Fibroblast of mammary gland (primary cell): Measurements from ENCODE around the gene TPM4.
"Not testable (repeated sequence)": the region's sequence is repeated elsewhere in the genome, so short reads cannot be mapped to it uniquely, and the experiment has no call there.

Experiments used
- DNase-seq: peaks from one replicate; pipeline ENCODE4 v3.0.0-alpha.2; 2010; ENCODE audit warnings: low read depth
- H3K4me3 ChIP-seq: 2 replicates; pipeline ENCODE4 v1.5.1; 2011; ENCODE audit warnings: low read depth, mild to moderate bottlenecking, low read length, moderate library complexity; ENCODE audit not compliant: control insufficient read depth
- TF ChIP-seq, protein P1 (sequence below): conservative IDR thresholded peaks from 2 replicates; pipeline ENCODE4 v1.5.1; 2011; ENCODE audit warnings: low read depth, low read length, inconsistent platforms; ENCODE audit not compliant: control insufficient read depth, insufficient read depth

TPM4 gene

DNA sequence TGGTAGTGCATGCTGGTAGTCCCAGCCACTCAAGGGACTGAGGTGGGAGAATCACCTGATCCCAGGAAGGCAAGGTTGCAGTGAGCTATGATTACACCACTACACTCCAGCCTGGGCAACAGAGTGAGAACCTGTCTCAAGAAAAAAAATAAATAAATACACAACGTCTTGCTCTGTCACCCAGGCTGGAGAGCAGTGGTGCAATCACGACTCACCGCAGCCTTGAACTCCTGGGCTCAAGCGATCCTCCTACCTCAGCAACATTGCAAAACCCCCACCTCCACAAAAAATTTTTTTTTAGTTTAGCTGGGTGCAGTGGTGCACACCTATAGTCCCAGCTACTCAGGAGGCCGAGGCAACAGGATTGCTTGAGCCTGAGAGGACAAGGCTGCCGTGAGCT lies 8.8 kb downstream of the TPM4 start:
- TF ChIP-seq, protein P1, sequence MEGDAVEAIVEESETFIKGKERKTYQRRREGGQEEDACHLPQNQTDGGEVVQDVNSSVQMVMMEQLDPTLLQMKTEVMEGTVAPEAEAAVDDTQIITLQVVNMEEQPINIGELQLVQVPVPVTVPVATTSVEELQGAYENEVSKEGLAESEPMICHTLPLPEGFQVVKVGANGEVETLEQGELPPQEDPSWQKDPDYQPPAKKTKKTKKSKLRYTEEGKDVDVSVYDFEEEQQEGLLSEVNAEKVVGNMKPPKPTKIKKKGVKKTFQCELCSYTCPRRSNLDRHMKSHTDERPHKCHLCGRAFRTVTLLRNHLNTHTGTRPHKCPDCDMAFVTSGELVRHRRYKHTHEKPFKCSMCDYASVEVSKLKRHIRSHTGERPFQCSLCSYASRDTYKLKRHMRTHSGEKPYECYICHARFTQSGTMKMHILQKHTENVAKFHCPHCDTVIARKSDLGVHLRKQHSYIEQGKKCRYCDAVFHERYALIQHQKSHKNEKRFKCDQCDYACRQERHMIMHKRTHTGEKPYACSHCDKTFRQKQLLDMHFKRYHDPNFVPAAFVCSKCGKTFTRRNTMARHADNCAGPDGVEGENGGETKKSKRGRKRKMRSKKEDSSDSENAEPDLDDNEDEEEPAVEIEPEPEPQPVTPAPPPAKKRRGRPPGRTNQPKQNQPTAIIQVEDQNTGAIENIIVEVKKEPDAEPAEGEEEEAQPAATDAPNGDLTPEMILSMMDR = no peak
- peak; percentile 54 for DNase-seq
- H3K4me3 ChIP-seq = no peak overlapping the region

DNA sequence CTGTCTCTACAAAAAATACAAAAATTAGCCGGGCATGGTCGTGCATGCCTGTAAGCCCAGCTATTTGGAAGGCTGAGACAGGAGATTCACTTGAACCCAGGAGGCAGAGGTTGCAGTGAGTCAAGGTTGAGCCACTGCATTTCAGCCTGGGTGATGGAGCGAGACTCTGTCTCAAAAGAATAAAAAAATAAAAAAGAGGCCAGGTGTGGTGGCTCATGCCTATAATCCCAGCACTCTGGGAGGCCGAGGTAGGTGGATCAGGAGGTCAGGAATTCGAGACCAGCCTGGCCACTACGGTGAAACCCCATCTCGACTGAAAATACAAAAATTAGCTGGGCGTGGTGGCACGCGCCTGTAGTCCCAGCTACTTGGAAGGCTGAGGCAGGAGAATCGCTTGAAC lies 11.1 kb downstream of the TPM4 start:
- DNase-seq, H3K4me3 ChIP-seq: not testable (repeated sequence)

DNA sequence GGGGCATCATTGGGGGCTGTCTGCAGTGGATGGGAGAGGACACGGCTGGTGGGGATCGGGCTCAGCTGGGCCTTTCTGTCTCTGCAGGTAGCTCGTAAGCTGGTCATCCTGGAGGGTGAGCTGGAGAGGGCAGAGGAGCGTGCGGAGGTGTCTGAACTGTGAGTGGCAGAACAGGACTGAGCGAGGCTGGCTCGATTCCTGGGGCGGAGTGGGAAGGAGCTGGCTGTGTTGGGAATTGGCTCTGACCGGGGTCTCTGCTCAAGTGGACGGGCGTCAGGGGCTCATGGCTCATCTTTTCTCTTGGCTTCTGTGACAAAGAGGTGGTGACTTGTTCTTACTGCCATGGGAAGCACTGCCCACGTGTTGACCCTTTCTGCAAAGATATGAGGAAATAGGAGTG lies 11.6 kb downstream of the TPM4 start:
- TF ChIP-seq, protein P1 = no peak
- no peak for DNase-seq
- H3K4me3 ChIP-seq = no peak overlapping the region

DNA sequence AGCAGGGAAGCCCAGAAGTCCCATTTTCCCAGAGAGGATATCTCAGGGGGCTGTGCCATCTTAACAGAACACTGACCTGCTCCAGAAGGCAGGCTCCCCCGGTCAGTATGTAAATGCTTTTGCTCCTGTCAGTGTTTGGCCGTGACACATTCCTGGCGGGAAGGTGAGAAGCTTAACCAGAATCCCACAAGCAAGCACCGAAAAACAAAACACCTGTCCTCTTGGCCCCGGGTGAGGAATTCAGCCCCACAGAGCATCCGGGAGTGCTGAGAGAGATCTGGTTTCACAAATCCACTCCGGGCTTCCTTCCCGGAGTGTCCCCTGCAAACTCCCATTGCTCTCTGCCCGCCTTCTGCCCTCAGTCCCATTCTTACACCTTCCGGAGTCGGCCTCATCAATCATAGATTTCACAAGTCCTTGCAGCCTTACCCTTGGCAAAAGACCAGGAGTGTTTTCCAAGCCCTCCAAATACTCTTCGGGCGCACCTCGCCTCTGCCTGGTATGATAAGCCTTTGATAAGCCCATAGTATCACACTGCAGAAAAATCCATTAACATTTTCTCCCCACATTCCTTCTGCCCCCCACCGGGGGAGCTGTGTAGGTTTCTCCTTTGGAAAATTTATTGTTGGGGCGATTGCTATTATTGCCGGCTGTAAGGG lies 12.2 kb downstream of the TPM4 start:
- no peak for DNase-seq
- H3K4me3 ChIP-seq = no peak overlapping the region
- TF ChIP-seq, protein P1 = peak; percentile 11

DNA sequence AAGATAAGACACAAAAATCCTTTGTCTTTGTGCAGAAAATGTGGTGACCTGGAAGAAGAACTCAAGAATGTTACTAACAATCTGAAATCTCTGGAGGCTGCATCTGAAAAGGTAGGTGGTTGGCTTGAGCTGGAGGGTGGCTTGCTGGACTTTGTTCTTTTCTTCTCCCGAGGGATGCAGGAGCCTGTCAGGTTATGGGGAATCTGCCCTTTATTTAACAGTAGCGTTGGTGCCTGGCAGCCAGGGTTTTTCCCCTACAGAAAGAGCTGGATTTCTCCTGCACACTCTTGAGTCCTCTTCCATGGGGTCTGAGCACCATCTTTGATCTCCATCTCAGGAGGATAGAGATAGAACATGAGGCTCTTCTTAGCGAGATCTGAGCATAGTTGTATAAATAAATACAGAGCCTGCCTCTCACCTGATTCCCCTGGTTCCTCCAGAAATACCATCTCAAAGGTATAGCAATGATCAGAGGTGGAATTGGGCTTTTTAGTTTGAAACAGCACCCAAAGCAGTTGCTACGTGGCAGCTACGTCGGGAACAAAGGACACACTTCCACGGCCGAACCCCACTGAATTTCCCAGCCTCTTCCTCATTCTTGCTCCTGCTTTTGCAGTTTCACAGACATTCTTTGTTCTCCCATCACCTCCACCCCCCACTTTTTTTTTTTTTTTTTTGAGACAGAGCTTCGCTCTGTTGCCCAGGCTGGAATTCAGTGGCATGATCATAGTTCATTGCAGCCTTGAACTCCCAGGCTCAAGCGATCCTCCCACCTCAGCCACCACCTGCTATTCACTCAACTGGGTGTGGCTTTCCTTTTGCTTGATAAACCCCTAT lies 12.9 kb downstream of the TPM4 start:
- H3K4me3 ChIP-seq = no peak overlapping the region
- TF ChIP-seq, protein P1 = no peak
- DNase-seq = no peak

DNA sequence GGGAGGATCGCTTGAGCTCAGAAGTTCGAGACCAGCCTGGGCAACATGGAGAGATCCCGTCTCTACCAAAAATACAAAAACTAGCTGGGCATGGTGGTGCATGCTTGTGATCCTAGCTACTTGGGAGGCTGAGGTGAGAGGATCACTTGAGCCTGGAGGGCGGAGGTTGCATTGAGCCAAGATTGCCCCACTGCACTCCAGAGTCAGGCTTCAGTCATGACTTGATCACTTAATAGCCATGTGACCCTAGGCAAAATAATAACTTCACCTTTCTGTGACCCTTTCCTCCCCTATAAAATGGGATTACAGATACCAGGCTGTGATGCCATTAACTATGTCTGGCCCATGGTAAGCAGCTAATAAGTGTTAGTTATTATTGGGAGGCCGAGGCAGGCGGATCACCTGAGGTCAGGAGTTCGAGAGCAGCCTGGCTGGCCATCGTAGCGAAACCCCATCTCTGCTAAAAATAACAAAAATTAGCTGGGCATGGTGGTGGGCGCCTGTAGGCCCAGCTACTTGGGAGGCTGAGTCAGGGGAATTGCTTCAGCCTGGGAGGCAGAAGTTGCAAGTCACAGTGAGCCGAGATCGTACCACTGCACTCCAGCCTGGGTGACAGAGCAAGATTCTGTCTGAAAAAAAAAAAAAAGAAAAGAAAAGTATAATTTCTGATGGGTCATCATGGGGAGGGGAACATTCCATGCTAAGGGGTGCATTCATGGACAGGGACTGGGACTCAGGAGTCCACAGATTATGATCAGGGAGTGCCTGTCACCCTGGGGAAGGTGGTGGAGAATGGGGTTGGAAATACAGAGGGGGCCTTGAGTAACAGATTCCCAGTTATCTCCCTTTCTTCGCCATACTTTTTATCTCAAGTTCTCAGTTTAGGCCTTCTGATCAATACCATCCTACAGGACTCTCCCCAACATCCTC lies 15.5 kb downstream of the TPM4 start:
- DNase-seq = no peak
- TF ChIP-seq, protein P1 = no peak
- H3K4me3 ChIP-seq = no peak overlapping the region
